Endothelial cell (in vitro differentiated cells): ENCODE measurements around the gene KRT80. TPM values are rescaled to one million over a fixed set of nuclear protein-coding genes. Genes with fewer than 3 reads are reported as not detected.

Experiments
- DNase-seq: peaks from one replicate; pipeline ENCODE4 v3.0.0; 2021; ENCODE audit warnings: low spot score
- H3K27ac Mint-ChIP-seq: one replicate; pipeline ENCODE4 v1.8.0; 2021; ENCODE audit warnings: mixed read lengths, inconsistent platforms; ENCODE audit not compliant: unreplicated experiment
- H3K27me3 Mint-ChIP-seq: one replicate; pipeline ENCODE4 v1.8.0; 2021; ENCODE audit warnings: mild to moderate bottlenecking, moderate library complexity, mixed read lengths, inconsistent platforms; ENCODE audit not compliant: unreplicated experiment
- H3K36me3 Mint-ChIP-seq: one replicate; pipeline ENCODE4 v1.8.0; 2021; ENCODE audit warnings: mild to moderate bottlenecking, low read depth, mixed read lengths, inconsistent platforms; ENCODE audit not compliant: unreplicated experiment
- H3K4me1 Mint-ChIP-seq: one replicate; pipeline ENCODE4 v1.8.0; 2021; ENCODE audit warnings: mild to moderate bottlenecking, mixed read lengths, inconsistent platforms; ENCODE audit not compliant: unreplicated experiment
- H3K4me3 Mint-ChIP-seq: one replicate; pipeline ENCODE4 v1.8.0; 2021; ENCODE audit warnings: mild to moderate bottlenecking, mixed read lengths, inconsistent platforms; ENCODE audit not compliant: unreplicated experiment
- H3K9me3 Mint-ChIP-seq: one replicate; pipeline ENCODE4 v1.8.0; 2021; ENCODE audit warnings: mixed read lengths, inconsistent platforms; ENCODE audit not compliant: unreplicated experiment
- CTCF ChIP-seq: fragments of 200-600 bp; sonication (generic); IDR thresholded peaks from one replicate; pipeline ENCODE4 v1.5.0; 2021; ENCODE audit warnings: antibody characterized with exemption; ENCODE audit not compliant: unreplicated experiment
- total RNA-seq: library from RNA; stranded (reverse); fragmentation: NEBNext Ultra II Directional; extraction: Animal tissue kit (Norgen Biotek cat#: 25700); gene quantifications from one replicate; pipeline ENCODE4 v1.2.1, GENCODE V29; 2021; ENCODE audit not compliant: unreplicated experiment

KRT80 gene
- total RNA-seq, 1 donor from 2014 or later, result 1.5 TPM

GRCh38 chr12:52228366-52228765, 36.6 kb upstream of the KRT80 start:
- DNase-seq, result no peak
- peaks cover 11% of the 10 kb centered on the region for H3K27me3 Mint-ChIP-seq

GRCh38 chr12:52227606-52228166, 35.9 kb upstream of the KRT80 start:
- Mint-ChIP-seq H3K9me3 (no peaks in the 10 kb centered on the region), H3K27ac (no peak overlapping the region), H3K4me3 (no peak overlapping the region), H3K36me3 (no peaks in the 10 kb centered on the region), H3K4me1 (peaks cover 8% of the 10 kb centered on the region), H3K27me3 (peaks cover 11% of the 10 kb centered on the region)
- TF ChIP-seq CTCF, result no peak
- no peak for DNase-seq

More at GRCh38 chr12:52228366-52228765, 36.6 kb upstream of the KRT80 start:
- Mint-ChIP-seq H3K27ac (no peak overlapping the region), H3K4me1 (peaks cover 8% of the 10 kb centered on the region), H3K9me3 (no peaks in the 10 kb centered on the region), H3K4me3 (no peak overlapping the region), H3K36me3 (no peaks in the 10 kb centered on the region)
- TF ChIP-seq CTCF, result no peak

GRCh38 chr12:52226446-52226845, 34.6 kb upstream of the KRT80 start:
- Mint-ChIP-seq H3K27me3 (peaks cover 4% of the 10 kb centered on the region), H3K9me3 (no peaks in the 10 kb centered on the region), H3K4me3 (no peak overlapping the region), H3K36me3 (no peaks in the 10 kb centered on the region), H3K27ac (no peak overlapping the region), H3K4me1 (peaks cover 3% of the 10 kb centered on the region)
- DNase-seq, result no peak
- no peak for TF ChIP-seq CTCF

GRCh38 chr12:52225752-52226151, 33.9 kb upstream of the KRT80 start:
- TF ChIP-seq CTCF, result no peak
- Mint-ChIP-seq H3K36me3 (no peaks in the 10 kb centered on the region), H3K27ac (no peak overlapping the region), H3K4me1 (no peaks in the 10 kb centered on the region), H3K4me3 (no peak overlapping the region), H3K9me3 (no peaks in the 10 kb centered on the region), H3K27me3 (no peaks in the 10 kb centered on the region)
- no peak for DNase-seq

- DNase-seq, result no peak
- Mint-ChIP-seq H3K27ac (no peak overlapping the region), H3K27me3 (no peaks in the 10 kb centered on the region), H3K36me3 (no peaks in the 10 kb centered on the region), H3K4me1 (no peaks in the 10 kb centered on the region), H3K4me3 (no peak overlapping the region), H3K9me3 (no peaks in the 10 kb centered on the region)
- no peak for TF ChIP-seq CTCF
Measured at GRCh38 chr12:52224151-52224550, 32.3 kb upstream of the KRT80 start.
